GM18499 (cell line): ENCODE measurements around the gene GTF2B.
A peak's percentile ranks its signal among the peaks of the same experiment; 100 is the strongest.
"Not testable (repeated sequence)": the region's sequence is repeated elsewhere in the genome, so short reads cannot be mapped to it uniquely, and the experiment has no call there.

Source experiments
- ATAC-seq: cut with Tn5 transposase; IDR thresholded peaks from one replicate; pipeline ENCODE4 v1.9.1; 2021; ENCODE audit warnings: moderate number of reproducible peaks; ENCODE audit not compliant: insufficient read depth, unreplicated experiment

The GTF2B gene, protein sequence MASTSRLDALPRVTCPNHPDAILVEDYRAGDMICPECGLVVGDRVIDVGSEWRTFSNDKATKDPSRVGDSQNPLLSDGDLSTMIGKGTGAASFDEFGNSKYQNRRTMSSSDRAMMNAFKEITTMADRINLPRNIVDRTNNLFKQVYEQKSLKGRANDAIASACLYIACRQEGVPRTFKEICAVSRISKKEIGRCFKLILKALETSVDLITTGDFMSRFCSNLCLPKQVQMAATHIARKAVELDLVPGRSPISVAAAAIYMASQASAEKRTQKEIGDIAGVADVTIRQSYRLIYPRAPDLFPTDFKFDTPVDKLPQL

DNA sequence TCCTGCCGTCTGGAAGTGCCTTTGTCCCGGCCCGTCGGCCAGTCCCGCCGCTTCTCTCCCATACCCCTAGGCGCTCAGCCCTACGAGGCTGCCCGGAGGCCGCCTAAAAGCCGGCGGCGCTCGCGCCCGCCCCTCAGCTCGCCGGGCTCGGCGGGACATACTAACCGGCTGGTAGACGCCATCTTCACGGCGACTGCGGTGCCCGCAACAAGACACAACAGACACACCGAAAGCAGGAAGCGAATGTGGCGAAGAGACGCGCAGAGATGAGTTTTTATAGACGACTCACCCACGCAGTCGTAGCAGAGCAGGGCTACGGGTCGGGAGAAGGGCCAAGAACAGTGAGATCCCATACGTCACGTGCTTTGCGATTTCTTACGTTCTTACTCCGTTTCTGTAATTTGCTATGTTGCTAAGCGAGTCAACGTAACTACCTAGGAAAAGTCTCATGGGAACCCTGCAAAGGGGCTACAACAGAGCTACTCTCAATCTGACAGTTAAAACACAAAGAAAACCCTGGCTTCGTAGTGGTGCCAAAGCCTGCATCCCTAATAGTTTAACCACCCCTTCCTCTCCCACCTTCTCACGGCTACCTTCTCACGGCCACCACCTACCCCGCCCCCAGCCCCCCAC, at the start of gene GTF2B:
TSS of gene GTF2B (minus strand) at position 250 of the 633 bp plus-strand sequence. CDS start at position 182, 68 bp downstream.
- ATAC-seq = peak; percentile 92

DNA sequence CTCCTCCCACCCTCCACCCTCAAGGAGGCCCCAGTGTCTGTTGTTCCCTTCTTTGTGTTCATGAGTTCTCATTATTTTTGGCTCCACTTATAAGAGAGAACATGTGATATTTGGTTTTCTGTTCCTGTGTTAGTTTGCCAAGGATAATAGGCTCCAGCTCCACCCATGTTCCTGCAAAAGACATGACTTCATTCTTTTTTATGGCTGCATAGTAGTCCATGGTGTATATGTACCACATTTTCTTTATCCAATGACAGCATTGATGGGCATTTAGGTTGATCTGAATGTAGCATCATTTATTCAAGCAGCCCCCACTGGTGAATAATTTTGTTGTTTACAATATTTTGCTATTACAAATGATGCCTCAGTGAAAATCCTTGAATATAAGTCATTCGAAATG, 47.2 kb upstream of the GTF2B start:
- ATAC-seq = not testable (repeated sequence)

DNA sequence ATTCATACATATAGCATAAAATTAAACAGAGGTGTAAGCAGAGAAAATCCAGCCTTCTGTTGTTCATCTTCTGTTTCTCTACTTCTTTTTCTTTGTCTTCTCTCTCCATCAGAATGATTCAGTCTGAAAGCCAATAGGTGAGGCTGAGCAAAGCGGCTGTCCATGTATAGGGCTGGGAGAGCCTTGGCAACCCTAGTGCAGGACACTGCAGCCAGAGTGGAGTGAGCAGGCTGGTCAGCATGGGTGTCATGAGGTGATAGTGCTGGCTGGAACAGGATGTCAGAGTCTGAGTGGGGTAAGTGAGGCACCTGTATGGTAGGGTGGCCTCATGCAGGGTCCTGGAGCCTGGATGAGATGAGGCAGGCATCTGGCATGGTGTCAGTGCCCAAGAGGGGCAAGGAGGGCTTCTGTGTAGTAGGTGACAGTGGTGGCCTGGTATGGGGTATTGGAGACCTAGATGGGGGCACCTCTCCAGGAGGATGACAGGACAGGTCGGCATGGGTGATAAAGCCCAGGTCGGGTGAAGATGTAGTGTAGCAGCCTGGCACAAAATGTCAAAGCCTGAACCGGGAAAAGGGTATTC, 45.5 kb upstream of the GTF2B start:
- ATAC-seq = no peak

DNA sequence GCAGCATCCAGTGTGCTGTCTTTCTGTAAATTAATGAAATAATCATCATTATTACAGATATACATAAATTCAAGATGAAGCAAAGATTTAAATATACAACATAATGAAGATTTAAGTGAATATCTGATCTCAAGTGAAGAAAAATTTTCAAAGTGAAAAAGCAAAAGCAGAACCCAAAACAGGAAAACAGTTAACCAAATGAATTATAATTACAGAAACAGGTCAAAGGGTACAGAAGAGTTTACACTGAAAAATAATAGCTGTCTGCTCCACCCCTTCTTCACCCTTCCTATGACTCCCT, 44.8 kb upstream of the GTF2B start:
- no peak for ATAC-seq

DNA sequence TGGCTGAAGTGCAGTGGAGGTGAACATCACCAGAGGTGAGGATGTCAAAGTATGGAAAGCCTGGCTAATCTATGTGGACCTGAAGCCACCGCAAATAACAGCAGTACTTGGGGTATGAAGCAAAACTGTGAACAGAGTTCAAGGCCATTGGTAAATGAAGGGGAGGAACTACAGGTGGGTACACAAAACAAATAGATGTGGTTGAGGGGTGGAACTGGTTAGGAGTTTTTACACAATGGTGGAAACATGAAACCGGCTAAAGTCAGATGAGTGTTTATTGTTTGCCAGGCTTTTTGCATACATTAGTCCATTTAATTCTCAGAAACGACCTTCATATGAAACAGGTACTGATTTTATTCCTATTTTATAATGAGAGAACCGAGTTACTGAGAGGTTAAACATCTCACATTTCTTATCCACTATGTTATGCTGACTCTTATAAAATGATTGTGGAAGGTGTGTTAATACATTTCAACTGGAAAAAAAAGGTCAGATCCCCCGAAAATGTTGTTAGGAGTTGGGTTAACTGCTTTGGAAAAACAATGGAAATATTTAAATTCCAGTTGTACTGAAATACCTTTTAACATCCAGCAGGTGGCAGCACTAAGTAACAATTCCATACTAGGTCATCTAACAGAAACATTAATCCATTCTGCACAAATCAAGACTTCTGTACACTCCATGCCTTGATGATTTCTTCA, 44.3 kb upstream of the GTF2B start:
- no peak for ATAC-seq

DNA sequence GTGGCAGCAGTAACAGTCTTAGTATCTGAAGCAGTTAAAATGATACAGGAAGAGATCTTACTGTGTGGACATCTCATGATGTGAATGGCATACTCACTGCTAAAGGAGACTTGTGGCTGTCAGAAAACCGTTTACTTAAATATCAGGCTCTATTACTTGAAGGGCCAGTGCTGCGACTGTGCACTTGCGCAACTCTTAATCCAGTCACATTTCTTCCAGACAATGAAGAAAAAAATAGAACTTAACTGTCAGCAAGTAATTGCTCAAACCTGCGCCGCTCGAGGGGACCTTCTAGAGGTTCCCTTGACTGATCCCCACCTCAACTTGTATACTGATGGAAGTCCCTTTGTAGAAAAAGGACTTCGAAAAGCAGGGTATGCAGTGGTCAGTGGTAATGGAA, 38.8 kb upstream of the GTF2B start:
- ATAC-seq = not testable (repeated sequence)

DNA sequence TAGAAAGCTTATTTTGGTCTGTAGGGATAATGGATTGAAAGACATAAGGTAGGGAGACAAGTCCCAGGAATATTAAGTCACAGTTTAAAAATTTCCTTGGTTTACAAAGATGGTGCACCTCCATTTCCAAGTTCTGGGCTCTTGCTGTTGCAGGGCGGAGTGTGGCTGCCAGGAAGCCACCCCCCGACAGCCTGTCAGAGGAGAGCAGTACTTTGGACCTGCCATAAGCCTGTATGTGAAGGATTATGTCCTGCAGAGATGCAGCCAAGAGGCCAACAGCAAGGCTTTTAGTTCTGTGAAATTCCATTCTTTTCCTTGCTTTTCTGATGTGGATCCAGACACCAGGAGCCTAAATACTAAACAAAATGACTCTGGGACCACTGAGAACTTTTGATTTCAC, 31.9 kb upstream of the GTF2B start:
- ATAC-seq = no peak

DNA sequence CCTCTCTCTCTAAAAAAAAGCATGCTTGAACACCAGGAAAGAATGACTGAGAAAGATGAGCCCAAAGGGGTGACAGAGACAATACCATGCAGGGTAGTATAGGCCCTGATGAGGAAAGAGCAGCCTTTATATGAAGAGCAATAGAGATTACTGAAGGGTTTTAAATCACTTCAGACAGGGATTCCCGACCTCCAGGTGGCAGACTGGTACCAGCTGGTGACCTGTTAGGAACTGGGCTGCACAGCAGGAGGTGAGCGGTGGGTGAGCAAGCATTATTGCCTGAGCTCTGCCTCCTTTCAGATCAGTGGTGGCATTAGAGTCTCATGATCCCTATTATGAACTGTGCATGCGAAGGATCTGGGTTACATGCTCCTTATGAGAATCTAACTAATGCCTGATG, 30.8 kb upstream of the GTF2B start:
- ATAC-seq = no peak

DNA sequence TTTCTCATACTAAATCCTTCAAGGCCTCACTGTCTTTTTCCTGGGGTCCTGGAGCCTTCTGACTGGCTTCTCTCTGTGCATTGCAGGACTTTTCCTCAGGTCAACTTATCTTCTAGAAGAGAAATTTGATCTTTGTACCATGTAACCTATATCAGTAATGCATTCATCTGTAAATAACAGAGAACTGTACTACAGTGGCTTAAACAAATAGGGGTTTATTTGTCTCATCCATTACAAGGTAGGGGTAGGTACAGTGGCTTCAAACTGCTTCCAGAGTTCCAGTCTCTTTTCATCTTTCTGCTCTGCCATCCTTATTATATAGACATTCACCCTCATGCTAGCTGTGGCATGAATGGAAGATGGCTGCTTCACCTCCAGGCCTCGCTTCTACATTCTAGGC, 29.5 kb upstream of the GTF2B start:
- ATAC-seq = no peak

DNA sequence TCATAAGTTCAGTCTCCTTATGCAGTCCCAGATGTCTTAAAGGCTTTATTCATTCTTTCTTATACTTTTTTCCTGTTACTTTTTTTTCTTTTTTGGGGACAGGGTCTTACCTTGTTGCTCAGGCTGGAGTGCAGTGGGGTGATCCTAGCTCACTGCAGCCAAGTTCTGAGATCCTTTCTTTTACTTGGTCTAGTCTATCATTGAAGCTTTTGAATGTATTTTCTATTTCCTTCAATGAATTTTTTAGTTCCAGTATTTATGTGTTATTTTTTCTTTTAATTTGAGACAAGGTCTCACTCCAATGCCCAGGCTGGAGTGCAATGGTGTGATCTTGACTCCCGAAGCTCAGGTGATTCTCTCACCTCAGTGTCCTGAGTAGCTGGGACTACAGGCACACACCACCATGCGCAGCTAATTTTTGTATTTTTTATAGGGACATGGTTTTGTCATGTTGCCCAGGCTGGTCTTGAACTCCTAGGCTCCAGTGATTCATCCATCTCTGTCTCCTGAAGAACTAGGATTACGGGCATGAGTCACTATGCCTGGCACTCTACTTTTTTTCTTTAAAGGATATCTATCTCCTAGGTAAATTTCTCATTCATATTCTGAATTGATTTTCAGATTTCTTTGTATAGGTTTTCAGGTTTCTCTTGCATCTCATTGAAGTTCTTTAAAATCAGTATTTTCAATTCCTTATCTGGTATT, 26.1 kb upstream of the GTF2B start:
- ATAC-seq = no peak

DNA sequence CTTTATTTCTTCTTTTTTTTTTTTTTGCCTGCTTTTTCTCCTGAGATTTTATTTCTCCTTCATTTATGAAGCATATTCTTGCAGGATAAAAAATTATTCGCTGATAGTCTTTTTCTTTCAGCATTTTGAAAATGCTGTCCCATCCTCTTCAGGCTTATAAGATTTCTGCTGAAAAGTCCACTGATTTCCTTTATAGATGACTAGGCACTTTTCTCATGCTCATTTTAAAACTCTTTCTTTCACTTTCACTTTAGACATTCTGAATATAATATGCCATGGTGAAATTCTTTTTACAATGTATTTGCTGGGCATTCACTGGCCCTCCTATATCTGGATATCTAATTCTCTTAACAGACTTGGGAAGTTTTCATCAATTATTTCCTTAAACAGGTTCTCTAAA, 25.5 kb upstream of the GTF2B start:
- no peak for ATAC-seq

DNA sequence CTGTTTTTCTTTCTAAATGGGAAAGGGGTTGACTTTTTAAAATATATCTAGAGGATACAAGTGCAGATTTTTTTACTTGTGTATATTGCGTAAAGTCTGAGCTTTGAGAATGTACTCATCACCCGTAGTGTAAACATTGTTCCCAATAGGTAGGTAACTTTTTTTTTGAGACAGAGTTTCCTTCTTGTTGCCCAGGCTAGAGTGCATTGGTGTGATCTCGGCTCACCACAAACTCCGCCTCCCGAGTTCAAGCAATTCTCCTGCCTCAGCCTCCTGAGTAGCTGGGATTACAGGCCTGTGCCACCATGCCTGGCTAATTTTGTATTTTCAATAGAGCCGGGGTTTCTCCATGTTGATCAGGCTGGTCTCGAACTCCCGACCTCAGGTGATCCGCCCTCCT, 20.4 kb upstream of the GTF2B start:
- not testable (repeated sequence) for ATAC-seq

DNA sequence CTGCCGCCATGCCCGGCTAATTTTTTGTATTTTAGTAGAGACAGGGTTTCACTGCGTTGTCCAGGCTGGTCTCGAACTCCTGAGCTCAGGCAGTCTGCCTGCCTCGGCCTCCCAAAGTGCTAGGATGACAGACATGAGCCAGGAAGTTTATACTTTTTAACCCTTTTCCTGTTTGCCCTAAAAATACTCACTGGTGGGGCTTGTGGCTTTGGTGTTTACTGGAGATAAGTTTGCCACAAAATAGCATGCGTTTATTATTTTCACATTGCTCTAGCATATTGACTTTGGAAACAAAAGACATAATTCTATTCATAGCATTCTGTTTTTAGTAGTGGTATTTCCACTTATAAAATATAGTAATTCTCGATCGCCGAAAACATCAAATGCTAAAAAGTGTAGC, 19.8 kb upstream of the GTF2B start:
- ATAC-seq = no peak

DNA sequence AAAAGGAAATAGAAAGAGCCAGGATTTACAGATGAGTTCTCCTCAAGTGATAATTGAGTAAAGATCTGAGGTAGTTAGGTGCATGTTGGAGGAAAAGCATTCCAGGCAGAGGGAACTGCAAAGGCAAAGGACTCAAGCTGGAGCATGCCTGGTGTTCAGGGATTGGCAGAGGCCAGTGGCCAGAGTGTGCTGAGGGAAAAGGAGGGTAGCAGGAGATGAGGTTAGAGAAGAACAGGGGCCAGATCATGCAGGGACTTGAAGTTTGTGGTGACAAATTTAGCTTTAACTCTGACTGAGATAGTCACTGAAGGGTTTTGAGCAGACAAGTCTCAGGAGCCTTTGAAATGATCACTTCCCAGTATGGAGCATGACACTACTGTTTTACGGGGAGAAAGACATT, 19.0 kb upstream of the GTF2B start:
- ATAC-seq = no peak

DNA sequence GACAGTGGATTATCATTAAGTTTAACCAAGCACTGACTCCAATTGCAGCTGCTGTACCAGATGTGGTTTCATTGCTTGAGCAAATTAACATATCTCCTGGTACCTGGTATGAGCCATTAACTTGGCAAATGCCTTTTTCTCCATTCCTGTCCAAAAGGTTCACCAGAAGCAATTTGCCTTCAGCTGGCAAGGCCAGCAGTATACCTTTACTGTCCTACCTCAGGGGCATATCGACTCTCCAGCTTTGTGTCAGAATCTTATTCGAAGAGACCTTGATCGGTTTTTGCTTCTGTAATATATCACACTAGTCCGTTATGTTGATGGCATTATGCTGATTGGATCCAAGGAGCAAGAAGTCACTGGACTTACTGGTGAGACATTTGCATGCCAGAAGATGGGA, 9.5 kb upstream of the GTF2B start:
- no peak for ATAC-seq

DNA sequence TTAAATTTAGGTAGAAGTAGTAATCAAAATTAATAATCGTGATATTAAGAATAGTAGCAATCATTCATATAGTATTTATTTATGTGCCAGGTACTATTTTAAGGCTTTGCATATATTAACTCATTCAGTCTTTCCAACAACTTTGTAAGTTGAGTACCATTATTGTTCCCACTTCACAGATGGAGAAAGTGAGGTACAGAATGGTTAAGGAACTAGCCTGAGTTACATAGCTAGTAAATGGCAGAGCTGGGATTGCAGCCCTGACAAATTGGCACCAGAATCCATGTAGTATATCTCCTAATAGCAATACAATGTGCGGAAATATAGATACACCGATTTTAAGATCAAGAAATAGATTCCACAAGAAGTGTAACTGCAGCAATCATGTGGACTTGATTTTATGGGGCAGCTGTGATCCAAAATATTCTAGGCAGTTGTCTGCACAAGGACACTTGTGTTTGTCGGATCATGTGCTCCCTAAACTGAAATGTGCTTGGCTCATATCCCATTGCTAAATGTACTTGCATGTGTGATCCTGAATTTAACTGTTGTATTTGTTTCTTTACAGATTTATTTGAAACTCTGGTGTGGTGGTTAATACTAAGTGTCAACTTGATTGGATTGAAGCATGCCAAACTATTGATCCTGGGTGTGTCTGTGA, 5.8 kb upstream of the GTF2B start:
- no peak for ATAC-seq

DNA sequence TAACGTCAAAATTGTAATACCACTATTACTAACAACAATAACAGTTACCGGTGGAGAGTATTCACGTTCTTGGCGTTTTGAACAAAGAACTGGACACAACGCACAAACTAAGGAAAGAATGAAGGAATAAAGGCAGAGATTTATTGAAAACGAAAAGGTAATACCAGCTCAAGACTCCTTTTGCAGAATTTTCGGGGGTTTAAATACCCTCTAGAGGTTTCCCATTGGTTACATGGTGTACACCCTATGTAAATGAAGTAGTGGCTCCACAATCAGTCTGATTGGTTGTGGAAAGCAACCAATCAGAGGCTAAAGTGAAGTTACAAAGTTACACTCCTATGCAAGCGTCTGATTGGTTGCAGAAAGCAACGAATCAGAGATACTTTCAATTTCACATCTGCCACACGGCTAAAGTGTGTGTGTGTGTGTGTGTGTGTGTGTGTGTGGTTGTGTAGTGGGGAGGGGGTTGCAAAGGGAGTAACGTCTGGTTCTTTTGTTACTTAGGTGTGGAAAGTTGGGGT, 1.1 kb upstream of the GTF2B start:
- ATAC-seq = no peak

DNA sequence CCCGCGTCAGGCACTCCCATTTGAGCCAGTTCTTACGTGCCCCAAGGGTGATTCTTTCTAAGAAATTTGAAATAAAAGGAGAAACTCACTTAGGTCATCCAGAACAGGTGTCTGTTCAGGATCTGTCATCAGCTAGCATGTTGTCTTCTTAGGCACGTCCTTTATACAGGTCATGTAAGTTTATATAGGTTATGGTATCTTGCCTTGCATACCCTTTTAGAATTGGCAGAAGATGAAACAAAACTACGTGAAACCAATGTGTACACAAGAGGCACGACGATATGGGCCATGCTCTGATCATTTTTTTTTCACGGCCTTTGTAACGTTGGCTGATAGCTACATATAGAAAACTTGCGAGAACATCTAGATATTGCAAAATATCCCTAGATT, 579 bp upstream of the GTF2B start:
- ATAC-seq = peak; percentile 2

DNA sequence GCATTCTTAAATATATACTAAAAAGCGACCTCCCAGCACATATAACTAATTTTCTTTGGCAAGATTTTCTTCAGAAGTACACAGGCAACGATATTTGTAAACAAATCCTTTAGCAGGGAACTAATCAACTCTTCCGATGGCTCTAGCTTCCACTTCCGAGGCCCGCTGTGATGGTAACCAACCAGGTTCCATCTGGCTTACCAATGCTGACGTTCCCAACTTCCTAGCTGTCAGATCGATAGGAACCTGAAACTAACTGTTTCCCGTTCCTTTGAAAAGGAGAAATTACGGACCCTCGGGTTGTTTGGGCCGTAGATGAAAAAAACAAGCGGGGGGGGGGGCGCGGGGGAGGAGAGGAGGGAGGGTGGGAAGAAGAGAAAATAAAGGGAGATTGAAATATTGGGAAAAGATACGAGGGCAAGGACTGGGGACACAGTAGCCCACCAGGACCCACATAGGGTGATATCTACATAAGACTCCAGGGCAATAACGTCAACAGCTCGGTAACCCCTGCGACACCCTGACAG, 513 bp downstream of the GTF2B start:
- no peak for ATAC-seq

DNA sequence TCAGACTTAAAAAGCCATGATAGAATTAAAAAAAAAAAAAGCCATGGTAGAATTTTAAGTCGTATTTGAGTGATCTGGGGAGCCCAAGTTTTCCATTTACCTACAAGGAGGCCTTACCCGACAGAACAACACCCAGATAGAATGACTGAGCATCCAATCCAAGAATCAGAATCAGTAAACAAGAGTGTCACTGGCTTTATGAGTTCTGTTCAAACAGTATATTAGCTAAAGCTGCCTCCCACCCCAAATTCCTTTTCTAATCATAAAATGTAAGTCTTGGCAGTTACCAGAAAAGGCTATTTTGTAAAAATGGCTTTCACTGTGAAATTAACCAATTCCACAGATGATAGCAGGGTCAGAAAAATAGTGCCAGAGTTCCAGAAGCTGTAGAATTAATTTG, 1.2 kb downstream of the GTF2B start:
- no peak for ATAC-seq
